NT2/D1 (cell line): ENCODE data around the gene RNPEP.

ENCODE experiments used
- DNase-seq: peaks from one replicate; pipeline ENCODE4 v3.0.0-alpha.2; 2011; ENCODE audit warnings: low read depth, low spot score
- H3K27me3 ChIP-seq: 2 replicates; pipeline ENCODE4 v1.6.0; 2011; ENCODE audit warnings: mild to moderate bottlenecking; ENCODE audit not compliant: insufficient read length, insufficient read depth
- H3K36me3 ChIP-seq: 2 replicates; pipeline ENCODE4 v1.6.1; 2011; ENCODE audit warnings: mild to moderate bottlenecking, low read length, mixed read lengths; ENCODE audit not compliant: insufficient read depth, insufficient read length
- H3K4me1 ChIP-seq: 2 replicates; pipeline ENCODE4 v1.5.1; 2011; ENCODE audit not compliant: insufficient read depth, insufficient read length
- H3K4me3 ChIP-seq: 2 replicates; pipeline ENCODE4 v1.5.1; 2011; ENCODE audit warnings: low read depth; ENCODE audit not compliant: insufficient read length
- H3K9ac ChIP-seq: 2 replicates; pipeline ENCODE4 v1.6.0; 2011; ENCODE audit warnings: low read depth; ENCODE audit not compliant: insufficient read length
- H3K9me3 ChIP-seq: 2 replicates; pipeline ENCODE4 v1.5.1; 2011; ENCODE audit warnings: mild to moderate bottlenecking, low read length; ENCODE audit not compliant: insufficient read depth
- SUZ12 ChIP-seq: IDR thresholded peaks from 2 replicates; pipeline ENCODE4 v1.6.1; 2011; ENCODE audit not compliant: insufficient read length, insufficient read depth; ENCODE audit errors: extremely low read depth
- YY1 ChIP-seq: IDR thresholded peaks from 2 replicates; pipeline ENCODE4 v1.6.1; 2011; ENCODE audit not compliant: insufficient read length, insufficient read depth
- ZNF274 ChIP-seq: IDR thresholded peaks from 2 replicates; pipeline ENCODE4 v1.6.1; 2011; ENCODE audit warnings: mild to moderate bottlenecking, low read depth, low read length

The RNPEP gene

GRCh38 chr1:201941420-201942128, 40.9 kb upstream of the RNPEP start:
- no peak for TF ChIP-seq SUZ12
- TF ChIP-seq ZNF274, result no peak
- no peak for TF ChIP-seq YY1
- H3K36me3 ChIP-seq, result no peaks in the 10 kb centered on the region
- H3K4me3 ChIP-seq, result peak overlapping the region; percentile 31
- no peaks in the 10 kb centered on the region for H3K9me3 ChIP-seq
- peak overlapping the region; percentile 74 for H3K9ac ChIP-seq
- DNase-seq, result peak; percentile 80
- H3K27me3 ChIP-seq, result peaks cover 6% of the 10 kb centered on the region
- peaks cover 13% of the 10 kb centered on the region for H3K4me1 ChIP-seq

- Histone ChIP-seq H3K9ac (no peak overlapping the region), H3K4me1 (peaks cover 13% of the 10 kb centered on the region), H3K4me3 (no peak overlapping the region), H3K36me3 (no peaks in the 10 kb centered on the region), H3K9me3 (no peaks in the 10 kb centered on the region), H3K27me3 (peaks cover 12% of the 10 kb centered on the region)
- DNase-seq, result no peak
- no peak for TF ChIP-seq YY1
- TF ChIP-seq ZNF274, result no peak
- no peak for TF ChIP-seq SUZ12
Measured at GRCh38 chr1:201942129-201942495, 40.3 kb upstream of the RNPEP start.

GRCh38 chr1:201944002-201944401, 38.4 kb upstream of the RNPEP start:
- peaks cover 25% of the 10 kb centered on the region for H3K27me3 ChIP-seq
- H3K36me3 ChIP-seq, result no peaks in the 10 kb centered on the region
- peaks cover 8% of the 10 kb centered on the region for H3K4me1 ChIP-seq
- no peak overlapping the region for H3K4me3 ChIP-seq
- no peak overlapping the region for H3K9ac ChIP-seq
- DNase-seq, result no peak
- H3K9me3 ChIP-seq, result no peaks in the 10 kb centered on the region
- TF ChIP-seq SUZ12, result no peak
- no peak for TF ChIP-seq ZNF274
- no peak for TF ChIP-seq YY1

- TF ChIP-seq YY1, result no peak
- no peak for TF ChIP-seq ZNF274
Measured at GRCh38 chr1:201944639-201945038, 37.8 kb upstream of the RNPEP start.

GRCh38 chr1:201945157-201945556, 37.3 kb upstream of the RNPEP start:
- no peak for DNase-seq
- peaks cover 8% of the 10 kb centered on the region for H3K4me1 ChIP-seq
- H3K36me3 ChIP-seq, result no peaks in the 10 kb centered on the region
- no peak overlapping the region for H3K9ac ChIP-seq
- TF ChIP-seq SUZ12, result no peak
- TF ChIP-seq YY1, result no peak
- no peak for TF ChIP-seq ZNF274
- no peaks in the 10 kb centered on the region for H3K9me3 ChIP-seq
- peaks cover 25% of the 10 kb centered on the region for H3K27me3 ChIP-seq
- H3K4me3 ChIP-seq, result no peak overlapping the region

More at GRCh38 chr1:201944639-201945038, 37.8 kb upstream of the RNPEP start:
- Histone ChIP-seq H3K9ac (no peak overlapping the region), H3K27me3 (peaks cover 25% of the 10 kb centered on the region), H3K4me3 (no peak overlapping the region), H3K9me3 (no peaks in the 10 kb centered on the region), H3K36me3 (no peaks in the 10 kb centered on the region), H3K4me1 (peaks cover 8% of the 10 kb centered on the region)
- no peak for DNase-seq

GRCh38 chr1:201945863-201946223, 36.6 kb upstream of the RNPEP start:
- no peak for DNase-seq
- no peaks in the 10 kb centered on the region for H3K9me3 ChIP-seq
- TF ChIP-seq ZNF274 (no peak), YY1 (no peak), SUZ12 (no peak)
- H3K36me3 ChIP-seq, result no peaks in the 10 kb centered on the region
- H3K9ac ChIP-seq, result peak overlapping the region; percentile 34
- H3K4me3 ChIP-seq, result peak overlapping the region; percentile 26
- H3K4me1 ChIP-seq, result peaks cover 8% of the 10 kb centered on the region
- H3K27me3 ChIP-seq, result peaks cover 25% of the 10 kb centered on the region

GRCh38 chr1:201946224-201946908, 36.1 kb upstream of the RNPEP start, which contains the start of gene LMOD1:
Gene LMOD1, minus strand, starts transcription at chr1:201946548. Its CDS starts 208 bp downstream, at chr1:201946340.
- Histone ChIP-seq H3K36me3 (no peaks in the 10 kb centered on the region), H3K27me3 (peaks cover 25% of the 10 kb centered on the region), H3K9ac (peak within 1 kb of the TSS; percentile 57), H3K4me1 (peaks cover 8% of the 10 kb centered on the region), H3K9me3 (no peaks in the 10 kb centered on the region), H3K4me3 (peak within 1 kb of the TSS; percentile 26)
- TF ChIP-seq YY1 (no peak), SUZ12 (no peak), ZNF274 (no peak)
- DNase-seq, result peak; percentile 79
